ENCODE data around the gene DBNDD1. TPM values are rescaled to one million over a fixed set of nuclear protein-coding genes. Genes with fewer than 3 reads are reported as not detected.
A peak's percentile ranks its signal among the peaks of the same experiment; 100 is the strongest.

DBNDD1 gene
- total RNA-seq, 1 experiment from 2014 or later = 32.3 TPM

DNA sequence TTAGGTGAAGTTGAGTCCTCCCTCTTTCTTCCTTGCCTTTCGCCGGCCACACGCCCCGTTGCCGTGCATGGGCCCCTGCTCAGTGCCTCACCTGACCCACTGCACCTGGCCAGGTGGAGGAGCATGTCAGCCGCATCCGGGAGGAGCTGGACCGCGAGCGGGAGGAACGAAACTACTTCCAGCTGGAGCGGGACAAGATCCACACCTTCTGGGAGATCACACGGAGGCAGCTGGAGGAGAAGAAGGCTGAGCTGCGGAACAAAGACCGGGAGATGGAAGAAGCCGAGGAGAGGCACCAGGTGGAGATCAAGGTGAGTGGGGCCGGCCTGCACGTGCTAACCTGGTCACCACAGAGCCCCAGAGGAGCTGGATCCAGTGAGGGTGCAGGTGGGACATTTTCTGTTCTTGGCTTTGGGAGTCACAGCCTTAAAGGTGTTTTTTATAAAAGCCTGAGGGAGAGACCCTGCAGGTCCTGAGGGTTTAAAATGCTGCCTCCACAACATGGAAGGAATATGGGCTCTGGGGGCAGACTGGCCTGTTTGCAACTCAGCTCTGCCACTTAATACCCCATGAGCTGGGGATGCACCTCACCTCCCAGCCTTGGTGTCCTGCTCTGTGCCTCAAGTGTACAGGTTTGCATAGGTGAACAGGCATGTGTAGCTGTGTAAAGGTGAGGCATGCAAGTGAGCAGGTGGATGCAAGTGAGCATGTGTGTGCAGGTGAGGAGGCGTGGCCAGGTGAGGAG, 12.1 kb upstream of the DBNDD1 start:
- DNase-seq (ENCODE audit: low read depth, low spot score) = no peak
- no peak overlapping the region for H3K4me3 ChIP-seq (ENCODE audit: low read depth in 2 of 2, low read length in 2 of 2)
- ATAC-seq = no peak
- no peaks in the 10 kb centered on the region for H3K4me1 ChIP-seq (ENCODE audit: control insufficient read depth, insufficient read depth, low read length)
- intact Hi-C loops (cut with micrococcal nuclease; ENCODE audit: unreplicated experiment) = no loop called here
- CTCF ChIA-PET = no interaction called here
- no TSS peak for BruUV-seq (replicated peaks)
- TF ChIP-seq, protein P1, sequence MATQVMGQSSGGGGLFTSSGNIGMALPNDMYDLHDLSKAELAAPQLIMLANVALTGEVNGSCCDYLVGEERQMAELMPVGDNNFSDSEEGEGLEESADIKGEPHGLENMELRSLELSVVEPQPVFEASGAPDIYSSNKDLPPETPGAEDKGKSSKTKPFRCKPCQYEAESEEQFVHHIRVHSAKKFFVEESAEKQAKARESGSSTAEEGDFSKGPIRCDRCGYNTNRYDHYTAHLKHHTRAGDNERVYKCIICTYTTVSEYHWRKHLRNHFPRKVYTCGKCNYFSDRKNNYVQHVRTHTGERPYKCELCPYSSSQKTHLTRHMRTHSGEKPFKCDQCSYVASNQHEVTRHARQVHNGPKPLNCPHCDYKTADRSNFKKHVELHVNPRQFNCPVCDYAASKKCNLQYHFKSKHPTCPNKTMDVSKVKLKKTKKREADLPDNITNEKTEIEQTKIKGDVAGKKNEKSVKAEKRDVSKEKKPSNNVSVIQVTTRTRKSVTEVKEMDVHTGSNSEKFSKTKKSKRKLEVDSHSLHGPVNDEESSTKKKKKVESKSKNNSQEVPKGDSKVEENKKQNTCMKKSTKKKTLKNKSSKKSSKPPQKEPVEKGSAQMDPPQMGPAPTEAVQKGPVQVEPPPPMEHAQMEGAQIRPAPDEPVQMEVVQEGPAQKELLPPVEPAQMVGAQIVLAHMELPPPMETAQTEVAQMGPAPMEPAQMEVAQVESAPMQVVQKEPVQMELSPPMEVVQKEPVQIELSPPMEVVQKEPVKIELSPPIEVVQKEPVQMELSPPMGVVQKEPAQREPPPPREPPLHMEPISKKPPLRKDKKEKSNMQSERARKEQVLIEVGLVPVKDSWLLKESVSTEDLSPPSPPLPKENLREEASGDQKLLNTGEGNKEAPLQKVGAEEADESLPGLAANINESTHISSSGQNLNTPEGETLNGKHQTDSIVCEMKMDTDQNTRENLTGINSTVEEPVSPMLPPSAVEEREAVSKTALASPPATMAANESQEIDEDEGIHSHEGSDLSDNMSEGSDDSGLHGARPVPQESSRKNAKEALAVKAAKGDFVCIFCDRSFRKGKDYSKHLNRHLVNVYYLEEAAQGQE (IDR thresholded peaks at IDR 0.05; ENCODE audit: insufficient read depth in 1 of 2, low read depth in 2 of 2, low read length in 1 of 2) = no peak
- TF ChIP-seq TCF7L2 (IDR thresholded peaks at IDR 0.05; ENCODE audit: low read depth, low read length) = no peak
- TF ChIP-seq, protein P2, sequence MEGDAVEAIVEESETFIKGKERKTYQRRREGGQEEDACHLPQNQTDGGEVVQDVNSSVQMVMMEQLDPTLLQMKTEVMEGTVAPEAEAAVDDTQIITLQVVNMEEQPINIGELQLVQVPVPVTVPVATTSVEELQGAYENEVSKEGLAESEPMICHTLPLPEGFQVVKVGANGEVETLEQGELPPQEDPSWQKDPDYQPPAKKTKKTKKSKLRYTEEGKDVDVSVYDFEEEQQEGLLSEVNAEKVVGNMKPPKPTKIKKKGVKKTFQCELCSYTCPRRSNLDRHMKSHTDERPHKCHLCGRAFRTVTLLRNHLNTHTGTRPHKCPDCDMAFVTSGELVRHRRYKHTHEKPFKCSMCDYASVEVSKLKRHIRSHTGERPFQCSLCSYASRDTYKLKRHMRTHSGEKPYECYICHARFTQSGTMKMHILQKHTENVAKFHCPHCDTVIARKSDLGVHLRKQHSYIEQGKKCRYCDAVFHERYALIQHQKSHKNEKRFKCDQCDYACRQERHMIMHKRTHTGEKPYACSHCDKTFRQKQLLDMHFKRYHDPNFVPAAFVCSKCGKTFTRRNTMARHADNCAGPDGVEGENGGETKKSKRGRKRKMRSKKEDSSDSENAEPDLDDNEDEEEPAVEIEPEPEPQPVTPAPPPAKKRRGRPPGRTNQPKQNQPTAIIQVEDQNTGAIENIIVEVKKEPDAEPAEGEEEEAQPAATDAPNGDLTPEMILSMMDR (IDR thresholded peaks at IDR 0.05) = no peak
- TF ChIP-seq SIN3A (IDR thresholded peaks at IDR 0.05; ENCODE audit: borderline replicate concordance, insufficient read depth, low read depth, low read length) = no peak
- no peak for TF ChIP-seq POLR2AphosphoS5 (IDR thresholded peaks at IDR 0.05; ENCODE audit: low read depth, low read length)
- H3K36me3 ChIP-seq (ENCODE audit: control insufficient read depth, insufficient read depth, low read length) = peaks cover 4% of the 10 kb centered on the region; the same call in 1 of the 2 replicates
- no peaks in the 10 kb centered on the region for H3K27me3 ChIP-seq (ENCODE audit: control insufficient read depth, insufficient read depth, low read length)
- no peaks in the 10 kb centered on the region for H3K9me3 ChIP-seq (ENCODE audit: control insufficient read depth, insufficient read depth, low read depth, low read length)
- POLR2A ChIA-PET = no interaction called here
- H3K27ac ChIP-seq (ENCODE audit: low read length) = no peak overlapping the region
- in situ Hi-C loops (cut with HindIII; ENCODE audit: low pct_unique_long_range_greater_than_20kb, low sequenced_read_pairs) = no loop called here

DNA sequence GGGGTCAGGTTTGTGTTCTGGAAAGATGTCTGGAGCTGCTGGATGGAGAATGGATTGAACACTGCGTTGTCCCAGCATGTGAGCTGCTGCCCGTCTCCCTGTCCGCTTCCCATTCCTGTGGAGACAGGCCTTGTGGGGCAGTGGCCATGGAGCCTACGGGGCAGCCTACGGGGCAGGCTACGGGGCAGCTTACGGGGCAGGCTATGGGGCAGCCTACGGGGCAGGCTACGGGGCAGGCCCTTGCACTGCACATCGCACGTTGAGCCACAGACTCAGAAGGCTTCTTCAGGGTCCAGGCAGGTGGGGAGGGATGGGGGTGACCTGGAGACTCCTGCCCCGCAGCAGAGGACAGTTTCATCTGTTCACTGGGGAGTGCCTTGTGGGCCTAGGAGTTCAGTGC, 9.7 kb upstream of the DBNDD1 start:
- TF ChIP-seq TCF7L2 (IDR thresholded peaks at IDR 0.05; ENCODE audit: low read depth, low read length) (no peak), POLR2AphosphoS5 (IDR thresholded peaks at IDR 0.05; ENCODE audit: low read depth, low read length) (no peak), SIN3A (IDR thresholded peaks at IDR 0.05; ENCODE audit: borderline replicate concordance, insufficient read depth, low read depth, low read length) (no peak)
- TF ChIP-seq, protein P1 (IDR thresholded peaks at IDR 0.05; ENCODE audit: insufficient read depth in 1 of 2, low read depth in 2 of 2, low read length in 1 of 2) = no peak
- TF ChIP-seq, protein P2 (IDR thresholded peaks at IDR 0.05) = no peak
- Histone ChIP-seq H3K27me3 (ENCODE audit: control insufficient read depth, insufficient read depth, low read length) (no peaks in the 10 kb centered on the region), H3K4me1 (ENCODE audit: control insufficient read depth, insufficient read depth, low read length) (no peaks in the 10 kb centered on the region), H3K4me3 (ENCODE audit: low read depth in 2 of 2, low read length in 2 of 2) (no peak overlapping the region), H3K27ac (ENCODE audit: low read length) (no peak overlapping the region), H3K9me3 (ENCODE audit: control insufficient read depth, insufficient read depth, low read depth, low read length) (no peaks in the 10 kb centered on the region), H3K36me3 (ENCODE audit: control insufficient read depth, insufficient read depth, low read length) (no peaks in the 10 kb centered on the region; the same call in 1 of the 2 replicates)
- ATAC-seq (peak; percentile 52), DNase-seq (ENCODE audit: low read depth, low spot score) (no peak)
- in situ Hi-C loops (cut with HindIII; ENCODE audit: low pct_unique_long_range_greater_than_20kb, low sequenced_read_pairs) (no loop called here), intact Hi-C loops (cut with micrococcal nuclease; ENCODE audit: unreplicated experiment) (no loop called here)
- ChIA-PET POLR2A (no interaction called here), CTCF (no interaction called here)
- no TSS peak for BruUV-seq (replicated peaks)

Data from Panc1 (cell line).